Mesendoderm (in vitro differentiated cells): ENCODE results near the gene TIMP2.

Source experiments
- DNase-seq: peaks from one replicate; pipeline ENCODE4 v3.0.0; 2013
- H2AK5ac ChIP-seq: 2 replicates; pipeline ENCODE4 v1.6.1; 2013; ENCODE audit warnings: low read length, inconsistent platforms
- H2BK120ac ChIP-seq: 2 replicates; pipeline ENCODE4 v1.6.1; 2013; ENCODE audit warnings: low read depth, mild to moderate bottlenecking, low read length, moderate library complexity, mixed read lengths
- H2BK15ac ChIP-seq: replicated peaks from 2 replicates; pipeline ENCODE4 v1.6.1; 2013; ENCODE audit warnings: low read depth, mild to moderate bottlenecking, moderate library complexity
- H2BK5ac ChIP-seq: 2 replicates; pipeline ENCODE4 v1.6.1; 2013; ENCODE audit warnings: low read length, inconsistent platforms
- H3K18ac ChIP-seq: 2 replicates; pipeline ENCODE4 v1.6.1; 2013; ENCODE audit warnings: mild to moderate bottlenecking, low read length, mixed read lengths
- H3K23ac ChIP-seq: one replicate; pipeline ENCODE4 v1.6.1; 2013; ENCODE audit warnings: low read length
- H3K27ac ChIP-seq: 2 replicates; pipeline ENCODE4 v1.5.1; 2013; ENCODE audit warnings: low read depth, mild to moderate bottlenecking, inconsistent platforms, low read length, moderate library complexity
- H3K27me3 ChIP-seq: 2 replicates; pipeline ENCODE4 v1.6.1; 2013; ENCODE audit warnings: low read length, control low read depth, mild to moderate bottlenecking, inconsistent platforms; ENCODE audit not compliant: insufficient read depth, poor library complexity
- H3K36me3 ChIP-seq: 2 replicates; pipeline ENCODE4 v1.6.1; 2013; ENCODE audit warnings: low read length, inconsistent platforms; ENCODE audit not compliant: control insufficient read depth, insufficient read depth
- H3K4ac ChIP-seq: one replicate; pipeline ENCODE4 v1.6.1; 2013; ENCODE audit warnings: low read depth, mild to moderate bottlenecking, low read length, moderate library complexity
- H3K4me1 ChIP-seq: 2 replicates; pipeline ENCODE4 v1.6.1; 2013; ENCODE audit warnings: low read depth, low read length, inconsistent platforms; ENCODE audit not compliant: control insufficient read depth
- H3K4me2 ChIP-seq: 2 replicates; pipeline ENCODE4 v1.6.1; 2013; ENCODE audit warnings: low read length
- H3K4me3 ChIP-seq: 2 replicates; pipeline ENCODE4 v1.5.1; 2013; ENCODE audit warnings: mild to moderate bottlenecking, low read length
- H3K56ac ChIP-seq: one replicate; pipeline ENCODE4 v1.6.1; 2013; ENCODE audit warnings: low read length
- H3K79me1 ChIP-seq: 2 replicates; pipeline ENCODE4 v1.6.1; 2013; ENCODE audit warnings: low read length, inconsistent platforms
- H3K79me2 ChIP-seq: 2 replicates; pipeline ENCODE4 v1.6.1; 2013; ENCODE audit warnings: mild to moderate bottlenecking, low read length; ENCODE audit not compliant: control insufficient read depth, insufficient read depth
- H3K9ac ChIP-seq: 2 replicates; pipeline ENCODE4 v1.6.1; 2013; ENCODE audit warnings: low read length, inconsistent platforms
- H4K5ac ChIP-seq: one replicate; pipeline ENCODE4 v1.6.1; 2013; ENCODE audit warnings: low read length
- H4K8ac ChIP-seq: one replicate; pipeline ENCODE4 v1.6.1; 2013; ENCODE audit warnings: low read depth, mild to moderate bottlenecking, control low read depth, low read length, moderate library complexity
- WGBS: extraction: QIAGEN DNeasy Blood & Tissue Kit; methylation state at CpG from one replicate; pipeline ENCODE4 v1.1.7; 2013; ENCODE audit warnings: low lambda C conversion rate, missing lambda C conversion rate; ENCODE audit not compliant: insufficient coverage; ENCODE audit errors: extremely low coverage; 5-methylcytosine and 5-hydroxymethylcytosine counted together

TIMP2 gene

GRCh38 chr17:78806451-78806850 is 118.7 kb downstream of the TIMP2 start:
- Histone ChIP-seq H4K8ac (no peak overlapping the region), H3K79me2 (no peaks in the 10 kb centered on the region), H3K56ac (no peak overlapping the region), H2AK5ac (no peak overlapping the region), H3K9ac (no peak overlapping the region), H3K4me2 (no peak overlapping the region), H3K4me1 (no peaks in the 10 kb centered on the region), H3K23ac (no peak overlapping the region), H3K4ac (no peak overlapping the region), H3K36me3 (peaks cover 18% of the 10 kb centered on the region), H3K27ac (no peak overlapping the region), H3K18ac (no peak overlapping the region), H3K4me3 (no peak overlapping the region), H3K79me1 (peaks cover 2% of the 10 kb centered on the region), H2BK5ac (no peak overlapping the region), H4K5ac (no peak overlapping the region), H2BK15ac (no peak overlapping the region), H3K27me3 (no peaks in the 10 kb centered on the region), H2BK120ac (no peak overlapping the region)
- WGBS = no CpG with 5 or more reads among the region's 9 CpGs
- DNase-seq = peak; percentile 39

- no peak for DNase-seq
- no peak overlapping the region for H2AK5ac ChIP-seq
- H2BK5ac ChIP-seq = no peak overlapping the region
- no peaks in the 10 kb centered on the region for H3K27me3 ChIP-seq
- no peak overlapping the region for H3K23ac ChIP-seq
- H2BK15ac ChIP-seq = no peak overlapping the region
- H3K79me1 ChIP-seq = peaks cover 3% of the 10 kb centered on the region
- WGBS = no CpG with 5 or more reads among the region's 14 CpGs
- no peak overlapping the region for H3K4ac ChIP-seq
- no peaks in the 10 kb centered on the region for H3K79me2 ChIP-seq
- H4K8ac ChIP-seq = no peak overlapping the region
- H4K5ac ChIP-seq = no peak overlapping the region
- H3K56ac ChIP-seq = no peak overlapping the region
- H3K27ac ChIP-seq = no peak overlapping the region
- H3K4me2 ChIP-seq = no peak overlapping the region
- H2BK120ac ChIP-seq = no peak overlapping the region
- no peaks in the 10 kb centered on the region for H3K4me1 ChIP-seq
- no peak overlapping the region for H3K4me3 ChIP-seq
- H3K36me3 ChIP-seq = peaks cover 18% of the 10 kb centered on the region
- H3K9ac ChIP-seq = no peak overlapping the region
- no peak overlapping the region for H3K18ac ChIP-seq
Observed at GRCh38 chr17:78805301-78805700, 119.9 kb downstream of the TIMP2 start.

GRCh38 chr17:78804777-78805176 is 120.4 kb downstream of the TIMP2 start:
- Histone ChIP-seq H3K18ac (no peak overlapping the region), H3K27me3 (no peaks in the 10 kb centered on the region), H3K4me2 (no peak overlapping the region), H2BK120ac (no peak overlapping the region), H2AK5ac (no peak overlapping the region), H3K9ac (no peak overlapping the region), H4K8ac (no peak overlapping the region), H3K56ac (no peak overlapping the region), H3K4ac (no peak overlapping the region), H2BK5ac (no peak overlapping the region), H3K36me3 (peaks cover 18% of the 10 kb centered on the region), H3K4me1 (no peaks in the 10 kb centered on the region), H3K27ac (no peak overlapping the region), H3K79me2 (no peaks in the 10 kb centered on the region), H3K23ac (no peak overlapping the region), H3K4me3 (no peak overlapping the region), H2BK15ac (no peak overlapping the region), H4K5ac (no peak overlapping the region), H3K79me1 (peaks cover 3% of the 10 kb centered on the region)
- DNase-seq = no peak
- WGBS = no CpG with 5 or more reads among the region's 11 CpGs

GRCh38 chr17:78803186-78803845 is 121.9 kb downstream of the TIMP2 start:
- Histone ChIP-seq H3K27me3 (no peaks in the 10 kb centered on the region), H3K4me2 (no peak overlapping the region), H3K4me1 (no peaks in the 10 kb centered on the region), H3K4me3 (no peak overlapping the region), H3K79me2 (no peaks in the 10 kb centered on the region), H3K36me3 (peaks cover 19% of the 10 kb centered on the region), H2BK15ac (no peak overlapping the region), H2AK5ac (no peak overlapping the region), H3K4ac (no peak overlapping the region), H3K23ac (no peak overlapping the region), H2BK120ac (no peak overlapping the region), H3K18ac (no peak overlapping the region), H3K27ac (no peak overlapping the region), H3K79me1 (peaks cover 5% of the 10 kb centered on the region), H4K5ac (no peak overlapping the region), H2BK5ac (no peak overlapping the region), H3K9ac (no peak overlapping the region), H3K56ac (no peak overlapping the region), H4K8ac (no peak overlapping the region)
- WGBS = no CpG with 5 or more reads among the region's 21 CpGs
- no peak for DNase-seq
